ENCODE results near the gene MAP3K4.

Gene MAP3K4

DNA sequence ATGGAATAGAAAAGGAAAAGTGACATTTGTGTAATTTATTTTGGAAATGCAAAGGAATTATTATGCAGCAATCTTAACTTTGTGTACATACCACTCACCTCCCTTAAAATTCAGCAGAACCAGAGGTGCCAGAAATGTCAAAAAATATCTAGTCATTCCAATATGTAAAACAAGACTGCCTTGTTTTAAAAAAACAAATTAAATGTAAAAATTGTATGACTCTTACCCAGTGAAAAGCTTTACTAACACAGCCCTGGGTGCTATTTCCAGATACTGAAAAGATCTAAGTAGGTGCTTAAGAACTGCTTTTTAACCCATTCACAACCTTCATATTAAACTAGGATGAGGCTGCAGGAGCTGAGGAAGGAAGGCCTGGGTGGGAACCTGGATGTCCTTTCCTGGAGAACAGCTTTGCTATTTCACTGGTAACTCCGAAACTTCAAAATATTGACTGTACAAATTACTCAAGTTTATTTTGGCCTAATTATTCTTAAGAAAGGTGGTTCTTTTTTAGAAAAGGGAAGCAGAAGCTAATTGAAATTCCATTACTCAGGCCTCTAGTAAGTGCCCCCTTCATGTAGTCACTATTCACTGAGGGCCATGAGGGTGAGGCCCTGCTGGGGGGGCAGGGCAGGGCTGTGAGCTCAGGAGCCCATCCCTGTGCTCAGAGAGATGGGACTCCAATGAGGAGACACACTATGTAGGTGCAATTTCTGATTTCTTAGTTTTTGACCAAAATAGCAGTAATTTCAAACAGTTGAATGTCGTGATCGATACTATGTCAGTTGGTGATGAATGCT is 139.6 kb downstream of the MAP3K4 start:
- no peak for DNase-seq

DNA sequence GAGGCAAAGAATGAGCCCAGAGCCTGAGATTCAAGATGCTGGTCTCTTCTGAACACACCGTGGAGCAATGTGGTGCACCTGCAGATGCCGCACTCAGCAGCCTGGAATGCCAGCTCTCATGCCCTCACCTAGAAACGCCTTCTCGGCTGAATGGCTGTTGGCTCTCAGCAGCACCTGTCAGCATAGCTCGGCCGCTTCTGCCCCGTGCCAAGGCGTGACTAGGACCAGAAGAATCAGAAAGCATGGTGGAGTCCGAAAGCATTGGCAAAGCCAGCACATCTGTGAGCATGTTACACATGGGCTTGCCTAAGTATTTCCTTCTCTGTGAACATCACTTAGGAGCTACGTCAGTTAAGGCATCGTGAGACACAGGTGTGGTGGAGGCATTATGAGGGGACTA is 140.8 kb downstream of the MAP3K4 start:
- no peak for DNase-seq

DNA sequence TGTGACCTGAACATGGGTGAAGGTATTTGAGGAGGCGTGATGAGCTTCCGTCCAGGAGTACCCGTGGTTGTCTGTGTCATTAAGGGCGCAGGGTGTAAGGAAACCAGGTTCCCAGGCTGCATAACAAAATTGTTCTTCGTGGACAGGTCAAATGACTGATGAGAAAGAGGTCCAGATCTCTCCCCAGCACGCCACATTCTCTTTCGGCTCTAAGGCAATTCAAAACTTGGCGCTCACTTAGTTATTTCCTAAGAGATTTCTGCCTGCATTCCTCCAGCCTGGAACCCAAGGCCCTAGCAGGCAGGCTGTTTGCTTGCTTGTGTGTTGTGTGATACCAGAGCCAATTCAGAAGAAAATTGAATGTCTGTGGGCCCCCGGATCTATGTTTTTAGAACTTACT is 142.4 kb downstream of the MAP3K4 start:
- DNase-seq, result no peak

DNA sequence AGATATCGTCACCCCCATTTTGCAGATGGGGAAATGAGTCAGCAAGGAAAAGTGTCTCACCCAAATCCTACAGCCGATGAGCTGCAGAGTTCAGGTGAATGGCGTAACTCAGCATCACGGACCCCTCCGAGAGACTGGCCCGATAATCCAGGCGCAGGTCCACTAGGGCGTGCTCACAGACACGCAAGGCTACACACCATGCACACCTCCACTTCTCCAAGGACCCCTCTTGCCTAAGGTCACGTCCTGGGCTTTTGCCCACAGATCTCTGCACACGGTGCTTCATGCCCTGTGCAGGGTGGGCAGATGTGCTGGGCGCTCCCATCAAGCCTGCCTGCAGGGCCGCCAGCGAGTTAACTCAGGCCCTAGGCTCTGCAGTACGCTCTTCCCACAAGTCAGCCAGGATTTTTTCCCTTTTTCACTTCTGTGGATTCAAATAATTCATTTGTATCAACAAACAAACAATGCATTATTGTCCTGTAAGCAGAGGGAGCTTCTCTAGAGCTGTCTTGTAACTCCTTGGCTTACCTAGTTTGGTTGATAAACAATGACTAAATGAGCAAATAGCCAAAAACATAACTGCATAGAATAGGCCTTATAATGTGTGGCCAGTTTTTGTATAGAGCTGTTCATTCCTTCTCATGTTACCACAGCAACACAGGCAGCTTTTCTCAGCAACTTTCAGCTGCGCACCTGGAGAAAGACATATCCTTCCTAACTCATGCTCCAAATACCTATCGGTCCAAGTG is 143.2 kb downstream of the MAP3K4 start:
- DNase-seq, result no peak

DNA sequence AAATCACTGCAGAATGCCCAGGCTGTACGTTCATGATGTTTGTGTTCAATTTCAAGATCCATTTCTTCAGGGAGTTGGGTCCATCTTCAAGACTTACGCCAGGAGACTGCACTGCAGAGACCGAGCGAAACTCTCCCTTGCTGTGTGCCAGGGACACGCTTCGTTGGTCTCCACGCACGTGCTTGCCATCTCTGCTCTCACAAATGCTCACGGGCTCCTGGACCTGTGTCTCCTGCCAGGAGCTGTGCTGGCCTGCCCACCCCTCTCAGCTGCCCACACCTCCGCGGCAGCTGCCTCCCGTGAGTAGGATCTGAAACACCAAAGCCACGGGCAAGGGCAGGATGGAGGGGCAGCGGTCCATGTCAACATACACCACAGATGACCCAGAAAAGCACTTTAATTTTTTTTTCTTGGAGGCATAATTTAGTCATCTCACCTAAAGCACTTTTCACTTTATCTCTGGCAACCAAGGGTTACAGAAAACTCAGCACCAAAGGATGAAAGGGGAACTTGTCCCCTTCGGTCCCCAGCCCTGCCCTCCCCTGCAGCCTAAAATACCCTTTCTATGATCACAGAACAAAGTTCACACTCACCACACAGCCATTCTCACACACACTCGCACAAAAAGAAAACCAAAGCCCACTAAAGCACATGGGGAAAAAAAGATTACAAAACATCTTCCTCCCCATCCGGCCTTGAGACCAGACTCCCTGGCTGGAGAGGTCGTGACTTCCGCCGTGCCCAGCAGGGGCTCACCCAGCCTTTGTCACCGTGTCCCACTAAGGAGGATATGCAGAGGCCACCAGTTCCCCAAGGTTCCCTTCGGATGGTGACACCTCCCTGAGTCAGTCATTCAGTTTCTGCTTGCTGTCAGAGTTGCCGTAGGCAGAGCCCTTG is 144.4 kb downstream of the MAP3K4 start:
- no peak for DNase-seq

DNA sequence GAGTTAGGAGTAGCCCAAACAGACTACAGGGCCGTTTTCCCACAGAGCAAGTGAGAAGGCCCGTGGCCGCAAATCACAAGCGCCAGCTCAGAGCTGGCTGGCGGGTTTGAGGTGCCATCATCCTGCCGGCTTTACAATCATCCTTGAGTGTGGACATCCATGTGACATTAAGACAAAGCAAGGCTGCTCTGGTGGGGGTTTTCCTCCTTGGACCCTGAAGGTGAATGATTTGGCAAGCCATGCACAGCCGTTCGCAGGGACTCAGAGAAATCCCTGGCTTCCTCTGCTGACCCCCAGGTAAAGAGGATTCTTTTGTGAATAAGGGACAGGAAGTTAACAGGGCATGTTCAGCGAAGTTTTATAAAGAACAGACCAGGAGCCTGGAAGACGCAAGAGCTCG is 145.1 kb downstream of the MAP3K4 start:
- DNase-seq, result no peak

DNA sequence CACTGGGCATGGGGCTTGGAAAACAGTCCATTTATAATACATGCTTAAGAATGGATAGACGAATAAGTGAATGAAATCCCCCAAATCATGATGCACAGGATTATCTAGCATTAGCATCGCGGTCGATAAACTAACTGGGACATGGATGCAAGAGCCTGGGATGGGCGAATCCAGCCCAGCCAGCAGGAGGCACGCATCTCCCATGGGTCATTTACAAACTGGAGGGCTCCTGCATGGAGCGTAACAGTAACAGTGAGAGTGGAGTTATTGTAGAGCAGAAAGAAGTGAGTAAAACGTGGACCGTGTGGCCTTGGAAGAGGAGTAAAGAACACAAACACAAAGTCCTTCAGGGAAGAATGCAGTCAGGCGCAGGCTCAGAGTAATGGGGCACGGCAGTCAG is 145.8 kb downstream of the MAP3K4 start:
- no peak for DNase-seq

DNA sequence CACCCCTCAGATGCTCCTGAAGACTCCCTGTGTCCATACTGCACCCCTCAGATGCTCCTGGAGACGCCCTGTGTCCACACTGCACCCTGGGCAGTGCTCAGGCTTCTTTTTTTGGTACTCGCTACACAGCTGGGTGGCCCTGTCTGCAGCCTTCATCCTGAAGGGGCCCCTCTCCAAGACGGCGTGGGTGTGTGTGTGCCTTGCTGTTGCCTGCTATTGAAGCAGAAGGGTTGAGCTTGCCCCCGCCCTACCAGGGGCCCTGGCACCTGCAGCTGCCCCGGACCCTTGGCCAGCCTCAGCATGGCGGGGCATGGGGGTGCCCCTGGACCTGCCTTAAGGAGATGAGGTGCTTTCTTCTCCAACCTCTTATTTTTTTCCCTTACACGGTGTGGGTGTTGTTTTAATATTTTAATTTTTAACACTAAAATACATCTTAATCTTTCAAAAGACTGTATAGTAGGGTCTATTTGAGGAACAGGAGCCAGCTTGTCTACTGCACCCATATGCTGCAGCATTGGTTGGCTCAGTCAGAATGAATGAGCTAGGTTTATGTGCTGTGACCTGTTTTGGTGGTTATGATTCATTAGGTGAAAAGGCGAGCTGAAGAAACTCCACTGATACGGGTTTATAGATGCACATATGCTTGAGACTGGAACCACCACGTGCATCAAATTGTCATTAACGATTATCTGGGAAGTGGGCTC is 146.4 kb downstream of the MAP3K4 start:
- DNase-seq, result no peak

DNA sequence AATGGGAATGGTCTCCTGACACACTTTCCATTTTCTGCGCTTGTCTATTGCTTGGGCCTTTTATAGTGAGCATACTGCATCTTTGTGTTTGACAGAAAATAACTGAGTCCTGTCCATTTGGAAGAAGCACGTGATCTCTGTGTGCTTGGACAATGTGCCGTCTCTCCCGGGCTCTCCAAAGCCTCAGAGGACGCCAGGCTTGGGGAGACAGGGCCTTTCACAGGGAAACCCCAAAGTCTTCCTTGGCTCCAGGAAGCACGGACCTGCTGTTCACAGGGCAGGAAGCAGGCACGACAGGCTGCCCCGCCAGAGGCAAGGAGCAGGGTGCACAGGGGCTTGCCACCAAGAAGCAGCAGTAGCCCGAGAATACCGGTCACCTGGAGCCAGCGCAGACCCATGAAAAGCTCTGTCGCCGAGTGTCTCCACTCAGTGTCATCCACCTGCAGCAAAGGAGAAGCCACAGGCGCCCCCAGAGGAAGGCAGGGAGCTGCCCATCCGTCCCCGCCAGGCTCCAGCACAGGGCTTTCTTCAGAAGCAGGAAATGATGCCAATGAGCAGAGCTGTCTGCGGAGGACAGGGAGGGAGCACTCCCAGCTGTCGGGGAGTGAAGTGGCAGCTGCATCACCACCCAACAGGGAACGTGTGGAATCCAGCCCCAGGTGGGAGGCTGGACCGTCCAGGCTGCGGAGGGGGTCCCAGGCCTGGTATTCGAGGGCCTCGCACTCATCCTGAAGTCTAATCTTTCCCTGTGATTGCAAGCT is 147.2 kb downstream of the MAP3K4 start:
- no peak for DNase-seq

DNA sequence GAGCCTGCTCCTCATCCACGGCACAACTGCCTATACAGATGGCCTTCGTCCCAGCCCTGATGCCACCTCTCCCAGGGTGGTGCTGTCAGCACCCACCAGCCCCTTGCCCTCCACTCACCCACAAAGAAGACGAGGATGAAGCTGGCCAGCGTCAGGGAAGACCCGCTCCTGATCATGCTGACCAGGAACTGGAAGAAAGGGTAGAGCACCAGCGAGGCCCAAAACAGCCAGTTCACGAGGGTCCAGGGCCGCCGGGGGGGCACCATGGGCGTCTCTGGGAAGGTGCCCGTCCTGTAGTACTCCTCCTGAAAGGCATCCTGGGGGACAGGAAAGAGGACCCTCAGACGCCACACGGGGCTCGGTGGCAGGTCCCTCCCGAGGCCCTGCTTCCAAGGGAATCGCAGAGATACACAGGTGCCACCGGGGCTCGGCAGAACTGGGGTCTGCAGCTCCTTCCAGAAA is 147.8 kb downstream of the MAP3K4 start:
- no peak for DNase-seq

DNA sequence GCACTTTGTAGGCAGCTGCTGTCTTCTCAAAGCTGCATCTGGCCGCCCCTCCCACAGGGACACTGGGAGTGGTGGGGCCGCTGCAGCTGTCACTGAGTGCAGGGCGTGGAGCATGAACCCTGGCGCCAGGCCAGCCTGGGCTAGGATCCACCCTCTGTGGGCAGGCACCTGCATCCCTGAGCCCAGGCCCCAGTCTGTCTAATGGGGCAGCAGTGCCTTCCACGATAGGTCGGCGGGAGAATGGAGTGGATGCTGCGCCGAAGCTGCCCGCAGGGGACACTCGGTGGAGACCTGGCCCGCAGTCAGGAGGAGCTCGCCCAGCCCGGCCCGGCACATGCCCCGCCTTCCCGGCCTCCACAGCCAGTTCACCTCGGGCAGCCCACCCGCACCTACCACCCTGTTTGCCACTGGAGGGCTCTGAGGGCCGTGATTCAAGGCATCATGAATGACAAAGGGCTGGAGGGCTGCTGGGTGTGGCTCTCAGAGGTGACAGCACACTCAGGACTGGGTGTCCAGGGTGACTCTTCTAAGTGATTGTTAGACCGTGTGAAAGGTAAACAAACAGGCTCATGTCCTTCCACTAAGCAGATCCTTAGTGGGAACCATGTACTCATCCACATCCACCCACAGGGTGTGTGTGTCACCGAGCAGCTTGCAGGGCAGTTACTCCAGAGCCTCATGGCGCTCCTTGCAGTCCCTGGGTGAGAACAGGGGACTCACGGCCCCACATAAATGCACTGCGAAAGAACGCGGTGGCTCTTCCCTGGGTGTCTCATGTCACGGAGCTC is 148.4 kb downstream of the MAP3K4 start:
- DNase-seq, result no peak

DNA sequence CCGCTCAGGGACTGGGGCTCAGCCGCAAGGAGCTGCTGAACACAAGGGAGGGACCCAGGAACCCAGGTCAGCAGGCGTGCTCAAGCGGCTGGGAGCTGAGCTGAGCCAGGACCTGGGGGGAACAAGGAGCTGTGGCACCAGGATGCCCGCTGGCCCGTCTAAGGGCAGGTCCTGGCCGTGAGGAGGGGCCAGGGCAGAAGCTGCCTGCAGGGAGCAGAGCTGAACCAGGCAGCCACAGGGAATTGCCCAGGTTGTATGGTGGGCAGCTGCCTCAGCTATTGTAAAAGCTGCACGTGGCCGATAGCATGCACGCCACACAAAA is 148.9 kb downstream of the MAP3K4 start:
- no peak for DNase-seq

DNA sequence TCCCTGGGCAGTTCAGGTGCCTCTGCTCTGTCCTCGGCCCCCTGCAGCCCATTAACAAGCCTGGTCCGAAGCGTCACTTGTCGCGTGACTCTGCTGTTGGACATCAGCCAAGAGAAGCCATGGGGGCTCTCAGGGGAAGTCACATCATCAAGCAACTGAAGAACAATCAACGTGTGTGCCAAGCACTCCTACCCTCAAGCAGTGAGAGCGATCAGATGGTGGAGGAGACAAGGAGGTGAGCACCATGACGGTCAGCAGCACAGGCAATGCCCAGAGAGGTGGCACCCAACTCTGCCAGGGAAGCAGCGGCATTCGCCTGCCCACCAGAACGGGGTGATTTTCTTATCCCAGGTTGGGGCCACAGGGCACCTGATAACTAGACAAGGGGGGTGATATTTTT is 149.6 kb downstream of the MAP3K4 start:
- no peak for DNase-seq

DNA sequence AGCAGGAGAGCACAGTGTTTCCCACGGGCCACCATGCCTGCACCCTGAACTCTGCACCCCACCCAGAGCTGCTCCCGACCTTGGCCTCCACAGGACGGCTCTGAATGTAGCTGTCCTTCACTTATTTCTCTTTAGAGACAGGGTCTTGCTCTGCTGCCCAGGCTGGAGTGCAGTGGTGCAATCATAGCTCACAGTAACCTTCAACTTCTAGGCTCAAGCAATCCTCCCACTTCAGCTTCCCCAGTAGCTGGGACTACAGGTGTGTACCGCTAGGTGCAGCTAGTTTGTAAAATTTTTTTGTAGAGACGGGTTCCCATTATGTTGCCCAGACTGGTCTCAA is 151.4 kb downstream of the MAP3K4 start:
- no peak for DNase-seq

DNA sequence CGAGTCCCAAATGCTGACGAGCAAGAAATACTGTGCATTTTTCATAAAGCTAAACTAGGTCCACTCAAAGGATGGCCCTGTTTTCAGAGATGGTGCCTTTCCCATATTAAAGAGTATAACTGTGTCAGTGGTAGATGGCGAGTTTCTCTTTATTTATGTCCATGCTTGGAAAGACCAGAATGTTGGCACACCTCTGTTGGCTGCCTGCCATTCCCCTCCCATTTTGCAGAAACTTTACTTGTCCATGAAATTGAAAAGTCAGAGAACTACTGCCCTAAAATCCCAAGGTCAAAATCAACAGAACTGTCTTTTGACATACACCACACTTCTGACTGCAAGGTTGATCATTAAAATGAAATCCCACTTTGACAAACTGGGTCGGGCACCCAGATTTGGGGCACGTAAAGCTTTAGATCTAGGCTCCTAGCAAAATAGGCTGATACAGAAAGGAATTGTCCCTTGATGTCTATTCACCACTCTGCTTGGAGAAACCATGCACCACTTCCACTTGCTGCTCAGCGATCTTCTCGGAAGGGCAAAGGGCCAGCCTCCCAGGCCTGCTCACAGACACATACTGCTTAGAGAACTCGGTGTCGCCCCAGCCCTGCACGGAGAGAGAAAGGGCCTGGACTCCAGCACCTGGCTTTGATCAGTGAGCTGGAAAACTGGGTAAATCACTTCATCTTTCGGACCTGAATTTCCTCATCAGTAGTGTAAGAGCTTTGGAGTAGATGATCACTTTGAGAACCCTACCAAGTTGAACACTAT is 152.3 kb downstream of the MAP3K4 start:
- DNase-seq, result no peak

DNA sequence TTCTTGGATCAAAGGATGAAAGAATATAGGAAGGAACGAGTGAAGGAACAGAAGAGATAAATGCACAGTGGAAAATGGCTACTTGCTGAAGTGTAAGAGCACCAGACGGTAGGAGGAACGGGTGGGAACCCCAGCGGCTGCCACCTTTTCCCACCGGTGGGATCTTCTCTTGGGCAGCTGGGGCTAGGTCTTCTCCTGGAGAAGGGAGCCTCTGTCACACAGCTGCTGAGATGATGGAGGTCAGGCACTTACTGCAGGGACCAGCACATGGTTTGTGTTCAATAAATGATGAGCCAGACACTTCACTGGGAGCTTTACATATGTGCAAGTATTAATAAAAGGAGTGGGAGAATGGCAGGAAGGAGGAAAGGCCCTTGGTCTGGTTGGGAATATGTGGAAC is 158.6 kb downstream of the MAP3K4 start:
- DNase-seq, result no peak

DNA sequence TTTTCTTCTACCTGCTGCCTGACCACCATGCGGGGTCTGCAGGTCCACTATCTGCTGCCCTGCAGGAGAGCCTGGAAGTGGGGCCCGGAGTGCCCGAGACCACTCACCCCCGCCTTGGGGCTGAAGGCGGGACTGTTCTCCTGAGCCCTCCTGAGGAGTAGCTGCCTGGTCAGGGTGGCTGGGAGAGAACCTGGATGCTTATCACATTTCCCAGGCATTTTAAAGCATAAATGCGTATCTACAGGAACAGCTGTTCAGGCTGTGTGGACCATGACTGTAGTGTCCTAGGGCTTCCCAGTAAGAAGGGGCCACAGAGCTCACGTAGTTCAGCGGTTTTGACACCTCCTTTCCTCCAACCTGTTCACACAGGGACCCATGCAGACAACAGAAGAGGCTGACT is 159.0 kb downstream of the MAP3K4 start:
- no peak for DNase-seq

DNA sequence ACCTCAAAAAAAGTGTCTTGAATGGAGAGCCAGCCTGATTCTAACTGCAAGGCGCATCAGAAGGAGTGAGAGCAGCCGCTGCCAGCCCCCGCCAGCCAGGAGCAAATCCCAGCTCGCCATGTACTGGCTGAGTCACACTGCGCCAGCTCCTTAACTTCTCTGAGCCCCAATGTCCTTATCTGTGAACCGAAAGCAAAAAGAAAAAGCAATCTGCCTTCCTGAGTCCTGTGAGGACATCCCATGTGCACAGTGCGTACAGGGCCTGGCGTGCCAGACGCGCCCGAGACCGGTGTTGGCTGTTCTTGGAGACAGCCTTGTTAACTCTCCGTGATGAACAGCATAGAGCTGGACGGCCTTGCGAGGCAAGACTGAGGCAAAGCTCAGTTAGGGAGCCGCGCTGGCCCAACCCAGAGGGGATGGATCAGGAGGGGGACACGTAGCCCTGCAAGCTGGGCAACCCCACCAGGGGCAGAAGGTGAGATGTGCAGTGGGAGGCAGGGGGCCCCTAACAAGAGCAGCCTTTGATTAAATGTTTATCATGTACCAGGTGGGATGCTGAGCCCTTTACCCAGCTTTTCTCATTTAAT is 159.6 kb downstream of the MAP3K4 start:
- DNase-seq, result no peak

DNA sequence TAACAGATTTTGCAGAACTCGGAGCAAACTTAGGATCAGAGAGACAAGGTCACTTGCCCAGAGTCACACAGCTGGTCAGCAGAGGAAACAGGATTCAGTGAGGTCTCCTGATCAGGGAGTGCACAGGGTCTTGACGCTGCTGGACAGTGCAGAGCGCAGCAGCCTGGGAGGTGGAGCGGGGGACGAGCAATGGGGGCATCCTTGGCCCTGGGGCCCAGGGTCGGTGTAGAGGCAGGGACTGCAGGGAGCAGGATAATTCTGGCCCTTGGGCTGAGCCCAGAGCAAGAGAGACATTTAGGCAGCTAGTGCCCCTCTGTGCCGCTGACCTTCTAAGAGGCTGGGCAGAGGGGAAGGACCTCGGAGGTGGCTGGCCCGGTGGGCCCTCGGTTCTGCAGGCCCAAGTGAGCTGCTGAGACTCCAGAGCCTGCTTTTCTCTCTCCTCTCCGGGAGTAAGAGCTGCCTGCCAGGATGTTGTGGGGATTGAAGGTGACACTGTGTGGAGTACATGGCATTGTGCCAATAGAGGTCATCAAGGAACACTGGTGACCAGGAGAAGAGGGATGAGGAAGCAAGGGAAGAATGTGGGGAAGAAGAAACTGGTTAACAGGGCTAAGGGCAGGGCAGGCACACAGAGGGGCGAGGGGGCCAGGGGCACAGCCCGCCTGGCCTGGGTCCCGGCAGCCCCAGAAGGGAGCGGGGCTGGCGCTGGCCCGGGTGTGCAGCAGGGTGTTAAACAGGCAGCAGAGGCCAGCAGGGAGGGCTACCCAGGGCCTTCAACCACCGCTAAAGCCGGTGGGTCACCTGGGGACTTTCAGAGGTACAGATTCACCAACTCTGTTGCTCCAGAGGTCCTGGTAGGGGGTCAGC is 160.3 kb downstream of the MAP3K4 start:
- DNase-seq, result no peak
